ENCODE data around the gene PNLDC1. TPM values are rescaled to one million over a fixed set of nuclear protein-coding genes. Genes with fewer than 3 reads are reported as not detected.
A peak's percentile ranks its signal among the peaks of the same experiment; 100 is the strongest.

The PNLDC1 gene
- total and polyA plus RNA-seq, 12 donors, result 0.09 to 0.72 (median 0.22) TPM; not detected in 6

DNA sequence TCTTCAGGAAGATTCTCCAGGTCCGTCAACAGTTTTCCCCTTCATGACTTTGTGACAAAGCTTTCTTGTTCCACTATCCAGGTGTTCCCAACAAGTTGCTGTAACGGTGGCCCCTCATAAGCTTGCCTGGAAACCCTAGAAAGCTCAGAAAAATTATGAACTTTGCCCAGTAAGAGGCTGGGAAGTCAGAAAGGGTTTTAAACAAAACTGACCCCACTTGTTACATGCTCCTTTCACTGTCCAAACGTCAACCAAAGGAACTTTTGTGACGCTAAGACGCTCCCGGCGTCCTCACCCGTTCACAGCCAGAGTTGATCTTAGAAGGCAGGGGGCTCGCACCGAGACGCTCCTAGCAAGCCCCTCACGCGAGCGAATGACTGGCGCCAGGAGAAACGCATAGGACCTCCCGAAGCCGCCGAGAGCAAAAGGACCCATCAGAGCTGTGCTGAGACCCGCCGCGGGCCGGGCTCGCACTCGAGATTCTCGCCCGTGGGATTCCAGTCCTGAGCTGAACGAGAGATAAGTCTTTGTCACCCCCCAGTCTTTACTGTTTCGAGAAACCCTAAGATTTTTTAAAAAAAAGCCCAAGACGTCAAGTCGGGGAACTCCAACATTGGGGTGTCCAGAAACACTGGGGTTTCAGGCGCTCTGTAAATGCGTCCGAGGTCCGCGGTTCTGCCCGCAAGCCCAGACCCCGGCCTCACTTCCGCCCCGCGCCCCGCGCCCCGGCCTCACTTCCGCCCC lies 38.8 kb upstream of the PNLDC1 start:
- Histone ChIP-seq H3K4me3 (peak overlapping the region; percentile 82 to 100 (median 97)), H3K9me3 (no peaks in the 10 kb centered on the region), H3K27ac (peak overlapping the region; percentile 87 to 99 (median 97)), H3K27me3 (no peaks in the 10 kb centered on the region), H3K4me1 (peaks cover 3 to 30% (median 19%) of the 10 kb centered on the region in 9 donors), H3K36me3 (peaks cover 0 to 59% (median under 1%) of the 10 kb centered on the region in 9 donors)
- ATAC-seq (no peak), DNase-seq (peak; percentile 15 to 33)
- WGBS, 2 donors, result 6 to 7% methylated on average over 45 of the region's 45 CpGs
- intact Hi-C loops (cut with DNase I), result loop anchor here in 6 of 10 donors (5.0 to 10.0 kb wide), 3 partner anchors 34 to 69 kb away; partner anchors contain the start of genes WTAP (in 4 of the 6) and SOD2 (in 3 of the 6)
- no peak for TF ChIP-seq CTCF (IDR thresholded peaks at IDR 0.05)

GRCh38 chr6:159761873-159762680 lies 38.0 kb upstream of the PNLDC1 start, which contains the start of gene ACAT2:
ACAT2 (plus strand) TSS chr6:159762045; CDS start chr6:159762088, 43 bp downstream.
- peak in 3 of 9 donors; percentile 9 to 10 (median 10) for TF ChIP-seq CTCF (IDR thresholded peaks at IDR 0.05)
- no peaks in the 10 kb centered on the region for H3K9me3 ChIP-seq
- peaks cover 3 to 30% (median 19%) of the 10 kb centered on the region in 9 donors for H3K4me1 ChIP-seq
- DNase-seq (peak; percentile 94 to 97), ATAC-seq (peak; percentile 98 to 100 (median 99))
- H3K4me3 ChIP-seq, result peak within 1 kb of the TSS; percentile 82 to 100 (median 97)
- 1% methylated on average over 71 to 76 of the region's 76 CpGs for WGBS, 2 donors
- H3K36me3 ChIP-seq, result peaks cover 0 to 59% (median 0%) of the 10 kb centered on the region in 9 donors
- no peaks in the 10 kb centered on the region for H3K27me3 ChIP-seq
- peak within 1 kb of the TSS; percentile 87 to 99 (median 97) for H3K27ac ChIP-seq
- intact Hi-C loops (cut with DNase I), result loop anchor here in 6 of 10 donors (2.0 to 10.0 kb wide), 4 partner anchors 27 to 70 kb away; partner anchors contain the start of genes WTAP (in 4 of the 6), SOD2 (in 3 of the 6) and TCP1 (in 2 of the 6)

- DNase-seq, result peak; percentile 16 to 19
- 18 to 24% methylated on average over 16 of the region's 16 CpGs for WGBS, 2 donors
- intact Hi-C loops (cut with DNase I), result loop anchor here in 6 of 10 donors (2.0 to 10.0 kb wide), 4 partner anchors 26 to 70 kb away; partner anchors contain the start of genes WTAP (in 4 of the 6), SOD2 (in 3 of the 6) and TCP1 (in 2 of the 6)
These were observed 37.3 kb upstream of the PNLDC1 start for GRCh38 chr6:159762681-159763293.

More at GRCh38 chr6:159762681-159763293, 37.3 kb upstream of the PNLDC1 start:
- H3K4me3 ChIP-seq, result peak overlapping the region; percentile 82 to 100 (median 97)
- peaks cover 0 to 59% (median 5%) of the 10 kb centered on the region in 9 donors for H3K36me3 ChIP-seq
- H3K27me3 ChIP-seq, result no peaks in the 10 kb centered on the region
- H3K27ac ChIP-seq, result peak overlapping the region in 9 of 10 donors; percentile 96 to 99 (median 97)
- H3K9me3 ChIP-seq, result no peaks in the 10 kb centered on the region
- peaks cover 3 to 30% (median 19%) of the 10 kb centered on the region in 9 donors for H3K4me1 ChIP-seq
- peak in 5 of 8 donors; percentile 0 to 6 (median 2) for ATAC-seq
- TF ChIP-seq CTCF (IDR thresholded peaks at IDR 0.05), result peak in 1 of 9 donors; percentile 2
